GM12873 (cell line): ENCODE results near the gene TGIF2LY.
"Not testable (repeated sequence)": the region's sequence is repeated elsewhere in the genome, so short reads cannot be mapped to it uniquely, and the experiment has no call there.

Experiments
- CTCF ChIP-seq: IDR thresholded peaks from 2 replicates; pipeline ENCODE4 v1.5.1; 2012; ENCODE audit warnings: low read depth, mild to moderate bottlenecking, moderate library complexity, low read length, control low read depth; ENCODE audit not compliant: insufficient read depth; ENCODE audit errors: missing control alignments

Gene TGIF2LY

GRCh38 chrY:3578767-3579166 is at the start of gene TGIF2LY:
TGIF2LY (plus strand) TSS chrY:3579067; CDS start chrY:3579245, 178 bp downstream.
- not testable (repeated sequence) for TF ChIP-seq CTCF
